OCI-LY1 (cell line): Measurements from ENCODE around the gene SURF2.
"Not testable (repeated sequence)": the region's sequence is repeated elsewhere in the genome, so short reads cannot be mapped to it uniquely, and the experiment has no call there.

Source experiments
- CTCF ChIP-seq: fragments of 200-600 bp; sonication (generic), shearing (Covaris generic); IDR thresholded peaks from 2 replicates; pipeline ENCODE4 v1.5.1; 2017; ENCODE audit warnings: mild to moderate bottlenecking, antibody characterized with exemption, low read length, moderate library complexity, mixed read lengths
- EZH2 ChIP-seq: fragments of 200-600 bp; sonication (generic), shearing (Covaris generic); IDR thresholded peaks from 2 replicates; pipeline ENCODE4 v1.8.0; 2017; ENCODE audit warnings: borderline replicate concordance, mixed run types, mild to moderate bottlenecking, antibody characterized with exemption, low read length, moderate library complexity, mixed read lengths

DNA sequence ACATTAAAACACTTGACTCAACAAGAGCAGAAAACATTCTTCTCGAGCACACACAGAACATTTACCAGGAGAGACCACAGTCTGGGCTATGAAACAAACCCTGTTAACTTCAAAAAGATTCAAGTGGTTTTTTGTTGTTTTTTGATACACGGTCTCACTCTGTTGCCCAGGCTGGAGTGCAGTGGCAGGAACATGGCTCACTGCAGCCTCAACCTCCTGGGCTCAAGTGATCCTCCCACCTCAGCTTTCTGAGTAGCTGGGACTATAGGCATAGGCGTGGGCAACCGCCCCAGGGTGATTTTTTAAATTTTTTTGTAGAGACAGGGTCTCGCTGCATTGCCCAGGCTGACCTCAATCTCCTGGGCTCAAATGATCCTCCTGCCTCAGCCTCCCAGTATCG lies 29.3 kb upstream of the SURF2 start:
- TF ChIP-seq CTCF, EZH2: not testable (repeated sequence)
